Lower lobe of right lung (tissue), 2 donors: ENCODE results near the gene SORCS2. TPM values are rescaled to one million over a fixed set of nuclear protein-coding genes. Genes with fewer than 3 reads are reported as not detected.

ENCODE experiments used
- ATAC-seq, 2 donors: fragments of 200-7000 bp; cut with Tn5 transposase; one replicate each; pipeline ENCODE4 v1.9.1; 2020 to 2022; ENCODE audit warnings: mild to moderate bottlenecking in 2 of 2, moderate library complexity in 2 of 2
- DNase-seq: peaks from one replicate; pipeline ENCODE4 v3.0.0-alpha.2; 2020
- H3K27ac ChIP-seq: fragments of 200-600 bp; one replicate; pipeline ENCODE4 v1.8.0; 2022
- H3K27me3 ChIP-seq: fragments of 200-600 bp; one replicate; pipeline ENCODE4 v1.8.0; 2022; ENCODE audit warnings: low read depth
- H3K36me3 ChIP-seq: fragments of 200-600 bp; one replicate; pipeline ENCODE4 v1.8.0; 2022; ENCODE audit warnings: mild to moderate bottlenecking
- H3K4me1 ChIP-seq: fragments of 200-600 bp; one replicate; pipeline ENCODE4 v1.8.0; 2022
- H3K4me3 ChIP-seq: fragments of 200-600 bp; one replicate; pipeline ENCODE4 v1.8.0; 2022; ENCODE audit warnings: mild to moderate bottlenecking
- H3K9me3 ChIP-seq: fragments of 200-600 bp; one replicate; pipeline ENCODE4 v1.8.0; 2022
- CTCF ChIP-seq: fragments of 200-600 bp; IDR thresholded peaks from one replicate; pipeline ENCODE4 v1.8.0; 2022; ENCODE audit warnings: antibody characterized with exemption, mild to moderate bottlenecking
- intact Hi-C: fragments of 100-400 bp; cut with DNase I; formaldehyde crosslinking; loops from one replicate; pipeline ENCODE4 v1.11.0; 2022
- total RNA-seq: library from RNA; stranded (reverse); fragmentation: NEBNext Ultra II Directional; extraction: Animal tissue kit (Norgen Biotek cat#: 25700); gene quantifications from one replicate; pipeline ENCODE4 v1.2.1, GENCODE V29; 2021
- donor health status: DM: no; HTN: yes; CAD: no; lungs with severe emphysema.

The SORCS2 gene
- total RNA-seq, 1 donor from 2014 or later, result 5.8 TPM

GRCh38 chr4:7571001-7571400, 378.7 kb downstream of the SORCS2 start:
- intact Hi-C loops, result no loop called here
- no peaks in the 10 kb centered on the region for H3K36me3 ChIP-seq
- DNase-seq (no peak), ATAC-seq (no peak)
- H3K4me1 ChIP-seq, result no peaks in the 10 kb centered on the region
- no peaks in the 10 kb centered on the region for H3K27me3 ChIP-seq
- no peak overlapping the region for H3K27ac ChIP-seq
- H3K9me3 ChIP-seq, result peaks cover 10% of the 10 kb centered on the region
- H3K4me3 ChIP-seq, result no peak overlapping the region
- TF ChIP-seq CTCF, result no peak

- ATAC-seq, result no peak
Observed at GRCh38 chr4:7571701-7572100, 379.4 kb downstream of the SORCS2 start.

GRCh38 chr4:7572894-7573293, 380.6 kb downstream of the SORCS2 start:
- TF ChIP-seq CTCF, result no peak
- H3K36me3 ChIP-seq, result no peaks in the 10 kb centered on the region
- no peaks in the 10 kb centered on the region for H3K4me1 ChIP-seq
- H3K4me3 ChIP-seq, result no peak overlapping the region
- intact Hi-C loops, result no loop called here
- ATAC-seq (no peak), DNase-seq (no peak)
- no peaks in the 10 kb centered on the region for H3K27me3 ChIP-seq
- H3K27ac ChIP-seq, result no peak overlapping the region
- H3K9me3 ChIP-seq, result peaks cover 25% of the 10 kb centered on the region

More at GRCh38 chr4:7571701-7572100, 379.4 kb downstream of the SORCS2 start:
- no peak for TF ChIP-seq CTCF
- DNase-seq, result no peak
- Histone ChIP-seq H3K27ac (no peak overlapping the region), H3K4me1 (no peaks in the 10 kb centered on the region), H3K36me3 (no peaks in the 10 kb centered on the region), H3K27me3 (no peaks in the 10 kb centered on the region), H3K4me3 (no peak overlapping the region), H3K9me3 (peaks cover 17% of the 10 kb centered on the region)
- intact Hi-C loops, result no loop called here

GRCh38 chr4:7573576-7574091, 381.3 kb downstream of the SORCS2 start:
- Histone ChIP-seq H3K27me3 (no peaks in the 10 kb centered on the region), H3K27ac (no peak overlapping the region), H3K9me3 (peaks cover 32% of the 10 kb centered on the region), H3K36me3 (no peaks in the 10 kb centered on the region), H3K4me1 (no peaks in the 10 kb centered on the region), H3K4me3 (no peak overlapping the region)
- intact Hi-C loops, result no loop called here
- no peak for ATAC-seq
- no peak for DNase-seq
- TF ChIP-seq CTCF, result no peak

GRCh38 chr4:7574287-7575014, 382.1 kb downstream of the SORCS2 start:
- Histone ChIP-seq H3K4me3 (no peak overlapping the region), H3K27me3 (no peaks in the 10 kb centered on the region), H3K9me3 (peaks cover 40% of the 10 kb centered on the region), H3K4me1 (no peaks in the 10 kb centered on the region), H3K36me3 (no peaks in the 10 kb centered on the region), H3K27ac (no peak overlapping the region)
- no peak for ATAC-seq
- no peak for TF ChIP-seq CTCF
- no peak for DNase-seq
- intact Hi-C loops, result no loop called here
